SK-N-SH (cell line): ENCODE results near the gene TRIM62. TPM values are rescaled to one million over a fixed set of nuclear protein-coding genes. Genes with fewer than 3 reads are reported as not detected.

ENCODE experiments used
- CTCF ChIA-PET: fragments of 300-600, 350-600 bp; formaldehyde crosslinking; extraction: SDS; loops from one replicate; lab custom pipeline; 2021; lab: Yijun Ruan, JAX
- POLR2A ChIA-PET: fragments of 350-600 bp; sonication (Branson Sonifier 250); formaldehyde crosslinking; extraction: SDS; loops from one replicate; lab custom pipeline; 2020; ENCODE audit warnings: antibody characterized with exemption, inconsistent platforms; lab: Yijun Ruan, JAX
- DNase-seq: peaks from one replicate; pipeline ENCODE4 v3.0.0; 2012
- H2AFZ ChIP-seq: fragments of 200-600 bp; sonication (generic); 2 replicates; pipeline ENCODE4 v1.8.1; 2016; ENCODE audit warnings: antibody characterized with exemption, mild to moderate bottlenecking, low read depth
- H3F3A ChIP-seq: fragments of 200-600 bp; sonication (generic); replicated peaks from 2 replicates; pipeline ENCODE3; 2016; ENCODE audit warnings: antibody characterized with exemption, mild to moderate bottlenecking; ENCODE audit not compliant: insufficient read depth
- H3K27ac ChIP-seq, 2 experiments: fragments of 200-500 bp in 1 of 2; fragments of 200-600 bp in 1 of 2; sonication (Bioruptor generic) in 1 of 2; sonication (generic), shearing (Covaris generic) in 1 of 2; 2 replicates each; pipeline versions ENCODE4 v1.5.1 to v1.6.1; 2014 to 2016; ENCODE audit warnings: low read depth in 2 of 2, inconsistent platforms in 1 of 2, low read length in 1 of 2, mild to moderate bottlenecking in 1 of 2, mixed read lengths in 1 of 2
- H3K27me3 ChIP-seq: fragments of 200-600 bp; sonication (generic), shearing (Covaris generic); 2 replicates; pipeline ENCODE4 v1.6.1; 2016; ENCODE audit warnings: mixed run types; ENCODE audit not compliant: insufficient read depth
- H3K36me3 ChIP-seq, 2 experiments: fragments of 200-500 bp in 1 of 2; fragments of 200-600 bp in 1 of 2; sonication (Bioruptor generic) in 1 of 2; sonication (generic) in 1 of 2; replicated peaks in 1 of 2; 2 replicates each; pipeline versions ENCODE3 to v1.5.1; 2014 to 2016; ENCODE audit warnings: low read length in 1 of 2, mild to moderate bottlenecking in 1 of 2; ENCODE audit not compliant: insufficient read depth in 2 of 2, control insufficient read depth in 1 of 2
- H3K4me1 ChIP-seq, 2 experiments: fragments of 200-500 bp in 1 of 2; fragments of 200-600 bp in 1 of 2; sonication (Bioruptor generic) in 1 of 2; sonication (generic), shearing (Covaris generic) in 1 of 2; 2 replicates each; pipeline versions ENCODE4 v1.5.1 to v1.6.1; 2014 to 2016; ENCODE audit warnings: low read depth in 1 of 2, low read length in 1 of 2, mixed run types in 1 of 2; ENCODE audit not compliant: insufficient read depth in 2 of 2, control insufficient read depth in 1 of 2
- H3K4me2 ChIP-seq: fragments of 200-600 bp; sonication (generic), shearing (Covaris generic); 2 replicates; pipeline ENCODE4 v1.6.1; 2017; ENCODE audit warnings: mixed run types
- H3K4me3 ChIP-seq, 2 experiments: fragments of 200-500 bp in 1 of 2; fragments of 200-600 bp in 1 of 2; sonication (Bioruptor generic) in 1 of 2; sonication (generic), shearing (Covaris generic) in 1 of 2; 2 replicates each; pipeline versions ENCODE4 v1.5.1 to v1.8.1; 2014 to 2016; ENCODE audit warnings: low read depth in 2 of 2, inconsistent platforms in 1 of 2, low read length in 1 of 2, mild to moderate bottlenecking in 1 of 2, mixed read lengths in 1 of 2, moderate library complexity in 1 of 2
- H3K79me2 ChIP-seq: fragments of 200-600 bp; sonication (generic); 2 replicates; pipeline ENCODE4 v1.8.1; 2017; ENCODE audit warnings: mild to moderate bottlenecking; ENCODE audit not compliant: insufficient read depth
- H3K9ac ChIP-seq: fragments of 200-600 bp; sonication (generic); 2 replicates; pipeline ENCODE4 v1.6.1; 2017; ENCODE audit warnings: mixed run types
- H3K9me2 ChIP-seq: fragments of 200-600 bp; sonication (generic); 2 replicates; pipeline ENCODE4 v1.6.1; 2017; ENCODE audit warnings: mixed run types
- H3K9me3 ChIP-seq: fragments of 200-600 bp; sonication (generic); 2 replicates; pipeline ENCODE4 v1.6.1; 2017; ENCODE audit warnings: mixed run types, mild to moderate bottlenecking, moderate library complexity
- H4K20me1 ChIP-seq: fragments of 200-600 bp; sonication (generic); 2 replicates; pipeline ENCODE4 v1.6.1; 2017; ENCODE audit warnings: mild to moderate bottlenecking, mixed run types; ENCODE audit not compliant: insufficient read depth
- CHD2 ChIP-seq: fragments of 150-350 bp; IDR thresholded peaks from 2 replicates; pipeline ENCODE4 v1.6.1; 2018; ENCODE audit warnings: low read length; ENCODE audit not compliant: partially characterized antibody
- EP300 ChIP-seq, 2 experiments: IDR thresholded peaks; 2 replicates each; pipeline versions ENCODE4 v1.4.0 to v1.6.1; 2012; ENCODE audit warnings: borderline replicate concordance in 1 of 2, low read depth in 1 of 2, low read length in 1 of 2
- EZH2phosphoT487 ChIP-seq: fragments of 200-600 bp; sonication (generic); IDR thresholded peaks from 2 replicates; pipeline ENCODE4 v1.6.1; 2017; ENCODE audit warnings: low read depth, mixed run types, mild to moderate bottlenecking, antibody characterized with exemption, moderate library complexity, borderline replicate concordance
- FOSL2 ChIP-seq: IDR thresholded peaks from 2 replicates; pipeline ENCODE4 v1.4.0; 2012; ENCODE audit warnings: low read depth, mild to moderate bottlenecking, moderate library complexity, borderline replicate concordance
- FOXM1 ChIP-seq: IDR thresholded peaks from 2 replicates; pipeline ENCODE4 v1.4.0; 2012; ENCODE audit warnings: low read depth, mild to moderate bottlenecking
- GABPA ChIP-seq: IDR thresholded peaks from 2 replicates; pipeline ENCODE4 v1.4.0; 2012; ENCODE audit warnings: low read depth, mild to moderate bottlenecking
- GATA2 ChIP-seq: sonication (generic); formaldehyde crosslinking; IDR thresholded peaks from 2 replicates; pipeline ENCODE4 v1.5.0; 2020; ENCODE audit warnings: mild to moderate bottlenecking, missing genetic modification reagents
- IRF3 ChIP-seq: fragments of 150-350 bp; IDR thresholded peaks from 2 replicates; pipeline ENCODE4 v1.6.1; 2016; ENCODE audit warnings: mild to moderate bottlenecking, low read depth, low read length
- JUND ChIP-seq: IDR thresholded peaks from 2 replicates; pipeline ENCODE4 v1.4.0; 2012
- MXI1 ChIP-seq: IDR thresholded peaks from 2 replicates; pipeline ENCODE4 v1.6.1; 2012; ENCODE audit warnings: mild to moderate bottlenecking, low read depth, low read length, improper control_type of control experiment
- POLR2AphosphoS5 ChIP-seq: IDR thresholded peaks from 2 replicates; pipeline ENCODE4 v1.6.1; 2012; ENCODE audit warnings: low read depth, low read length
- RAD21 ChIP-seq: IDR thresholded peaks from 2 replicates; pipeline ENCODE4 v1.6.1; 2012; ENCODE audit warnings: mild to moderate bottlenecking, low read length
- RFX5 ChIP-seq: IDR thresholded peaks from 2 replicates; pipeline ENCODE4 v1.6.1; 2012; ENCODE audit warnings: mild to moderate bottlenecking, improper control_type of control experiment, low read length
- SIN3A ChIP-seq: IDR thresholded peaks from 2 replicates; pipeline ENCODE4 v1.6.1; 2012; ENCODE audit warnings: low read depth, mild to moderate bottlenecking, low read length, moderate library complexity, borderline replicate concordance
- TCF12 ChIP-seq: IDR thresholded peaks from 2 replicates; pipeline ENCODE4 v1.4.0; 2012
- TEAD4 ChIP-seq: IDR thresholded peaks from 2 replicates; pipeline ENCODE4 v1.4.0; 2012; ENCODE audit warnings: mild to moderate bottlenecking, borderline replicate concordance; ENCODE audit not compliant: insufficient read depth
- YY1 ChIP-seq: IDR thresholded peaks from 2 replicates; pipeline ENCODE4 v1.4.0; 2012; ENCODE audit warnings: low read depth, mild to moderate bottlenecking
- ZBTB33 ChIP-seq: IDR thresholded peaks from 2 replicates; pipeline ENCODE4 v1.4.0; 2012; ENCODE audit warnings: low read depth, borderline replicate concordance
- WGBS: methylation state at CpG from one replicate; pipeline ENCODE4 v1.1.6; 2017; ENCODE audit warnings: low lambda C conversion rate; 5-methylcytosine and 5-hydroxymethylcytosine counted together
- polyA plus RNA-seq, 3 experiments: library from polyadenylated mRNA; depleted of rRNA; stranded (reverse); fragments of >200 nt; gene quantifications; 2 replicates each; pipeline ENCODE4 v1.2.3, GENCODE V29; 2012
- TF ChIP-seq, protein P1 (sequence below): IDR thresholded peaks from 2 replicates; pipeline ENCODE4 v1.4.0; 2012; ENCODE audit warnings: low read depth, borderline replicate concordance
- TF ChIP-seq, protein P2 (sequence below): IDR thresholded peaks from 2 replicates; pipeline ENCODE4; 2012
- TF ChIP-seq, protein P3 (sequence below): fragments of 150-350 bp; IDR thresholded peaks from 2 replicates; pipeline ENCODE4 v1.6.1; 2017; ENCODE audit warnings: antibody characterized with exemption, low read length, low read depth, borderline replicate concordance

Gene TRIM62
- polyA plus RNA-seq, 1 of the 3 experiments (the other 2 are of a cell fraction): 4.4 TPM

- H4K20me1 ChIP-seq: no peaks in the 10 kb centered on the region
- H3K9me3 ChIP-seq: no peaks in the 10 kb centered on the region
- no peak overlapping the region for H3K27ac ChIP-seq
- DNase-seq: no peak
- H2AFZ ChIP-seq: no peak overlapping the region
- peaks cover 3% of the 10 kb centered on the region; the same call in 1 of the 2 replicates for H3K27me3 ChIP-seq
- H3K9ac ChIP-seq: no peak overlapping the region
- CTCF ChIA-PET: interaction anchor here (0.6 to 1.3 kb wide), 2 partner anchors 10 to 275 kb away, joined by 3 read pairs; no protein-coding TSS in a partner anchor
- POLR2A ChIA-PET: no interaction called here
- 34% methylated on average over 2 of the region's 2 CpGs for WGBS
- TF ChIP-seq, protein P1, sequence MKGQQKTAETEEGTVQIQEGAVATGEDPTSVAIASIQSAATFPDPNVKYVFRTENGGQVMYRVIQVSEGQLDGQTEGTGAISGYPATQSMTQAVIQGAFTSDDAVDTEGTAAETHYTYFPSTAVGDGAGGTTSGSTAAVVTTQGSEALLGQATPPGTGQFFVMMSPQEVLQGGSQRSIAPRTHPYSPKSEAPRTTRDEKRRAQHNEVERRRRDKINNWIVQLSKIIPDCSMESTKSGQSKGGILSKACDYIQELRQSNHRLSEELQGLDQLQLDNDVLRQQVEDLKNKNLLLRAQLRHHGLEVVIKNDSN: no peak
- TF ChIP-seq FOSL2: no peak
- no peak for TF ChIP-seq FOXM1
- TF ChIP-seq IRF3: no peak
- no peak for TF ChIP-seq CHD2
- H3K79me2 ChIP-seq: no peaks in the 10 kb centered on the region
- no peaks in the 10 kb centered on the region for H3K9me2 ChIP-seq
- no peak overlapping the region for H3K4me2 ChIP-seq
- H3K36me3 ChIP-seq: no peaks in the 10 kb centered on the region
- no peaks in the 10 kb centered on the region for H3K4me1 ChIP-seq
- H3F3A ChIP-seq: no peaks in the 10 kb centered on the region
- H3K4me3 ChIP-seq: no peak overlapping the region
These were observed 13.7 kb upstream of the TRIM62 start for GRCh38 chr1:33195556-33195955.

- H3K79me2 ChIP-seq: no peaks in the 10 kb centered on the region
- H3K9ac ChIP-seq: no peak overlapping the region
- no peak overlapping the region for H3K4me3 ChIP-seq
- no peak overlapping the region for H3K4me2 ChIP-seq
- H3K4me1 ChIP-seq: no peaks in the 10 kb centered on the region
- TF ChIP-seq FOSL2 (no peak), GATA2 (CRISPR knock-in tag) (no peak), SIN3A (no peak), MXI1 (no peak), ZBTB33 (no peak), FOXM1 (no peak), JUND (no peak), RFX5 (no peak), YY1 (no peak), EZH2phosphoT487 (no peak), RAD21 (no peak), POLR2AphosphoS5 (no peak), TEAD4 (no peak), TCF12 (no peak), GABPA (no peak), EP300 (IDR thresholded peaks at IDR 0.05; ENCODE audit: borderline replicate concordance in 1 of 2, low read depth in 1 of 2, low read length in 1 of 2) (no peak)
- TF ChIP-seq, protein P2, sequence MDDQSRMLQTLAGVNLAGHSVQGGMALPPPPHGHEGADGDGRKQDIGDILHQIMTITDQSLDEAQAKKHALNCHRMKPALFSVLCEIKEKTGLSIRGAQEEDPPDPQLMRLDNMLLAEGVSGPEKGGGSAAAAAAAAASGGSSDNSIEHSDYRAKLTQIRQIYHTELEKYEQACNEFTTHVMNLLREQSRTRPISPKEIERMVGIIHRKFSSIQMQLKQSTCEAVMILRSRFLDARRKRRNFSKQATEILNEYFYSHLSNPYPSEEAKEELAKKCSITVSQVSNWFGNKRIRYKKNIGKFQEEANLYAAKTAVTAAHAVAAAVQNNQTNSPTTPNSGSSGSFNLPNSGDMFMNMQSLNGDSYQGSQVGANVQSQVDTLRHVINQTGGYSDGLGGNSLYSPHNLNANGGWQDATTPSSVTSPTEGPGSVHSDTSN: no peak
- TF ChIP-seq, protein P3, sequence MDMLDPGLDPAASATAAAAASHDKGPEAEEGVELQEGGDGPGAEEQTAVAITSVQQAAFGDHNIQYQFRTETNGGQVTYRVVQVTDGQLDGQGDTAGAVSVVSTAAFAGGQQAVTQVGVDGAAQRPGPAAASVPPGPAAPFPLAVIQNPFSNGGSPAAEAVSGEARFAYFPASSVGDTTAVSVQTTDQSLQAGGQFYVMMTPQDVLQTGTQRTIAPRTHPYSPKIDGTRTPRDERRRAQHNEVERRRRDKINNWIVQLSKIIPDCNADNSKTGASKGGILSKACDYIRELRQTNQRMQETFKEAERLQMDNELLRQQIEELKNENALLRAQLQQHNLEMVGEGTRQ: no peak
- TF ChIP-seq, all 33 proteins: peak for 0
- H3F3A ChIP-seq: no peaks in the 10 kb centered on the region
- CTCF ChIA-PET: interaction anchor here (0.6 kb wide), 1 partner anchor 65 kb away, joined by 3 read pairs; no protein-coding TSS in a partner anchor
- H3K9me2 ChIP-seq: no peaks in the 10 kb centered on the region
- DNase-seq: no peak
- no peak overlapping the region for H2AFZ ChIP-seq
- H3K36me3 ChIP-seq: no peaks in the 10 kb centered on the region
- WGBS: 25% methylated on average over 2 of the region's 2 CpGs
- H4K20me1 ChIP-seq: no peaks in the 10 kb centered on the region
- H3K27ac ChIP-seq: no peak overlapping the region
- no peaks in the 10 kb centered on the region; the same call in 1 of the 2 replicates for H3K27me3 ChIP-seq
- H3K9me3 ChIP-seq: no peaks in the 10 kb centered on the region
- POLR2A ChIA-PET: no interaction called here
These were observed 10.0 kb upstream of the TRIM62 start for GRCh38 chr1:33191731-33192275.
